B cell (primary cell): ENCODE data around the gene NCK2. TPM values are rescaled to one million over a fixed set of nuclear protein-coding genes. Genes with fewer than 3 reads are reported as not detected.

Experiments used
- ATAC-seq: fragments of 200-7000 bp; cut with Tn5 transposase; one replicate; pipeline ENCODE4 v1.10.0; 2021; ENCODE audit warnings: low read depth, mild to moderate bottlenecking, moderate number of reproducible peaks, moderate library complexity
- CTCF ChIA-PET: fragments of 350-600 bp; sonication (Branson Sonifier 250); formaldehyde crosslinking; loops from one replicate; lab custom pipeline; 2021; ENCODE audit warnings: antibody characterized with exemption, inconsistent platforms; lab: Charles Lee
- POLR2A ChIA-PET: fragments of 350-600 bp; sonication (Branson Sonifier 250); formaldehyde crosslinking; loops from one replicate; lab custom pipeline; 2021; ENCODE audit warnings: antibody characterized with exemption; lab: Charles Lee
- DNase-seq: peaks from one replicate; pipeline ENCODE4 v3.0.0; 2013
- H2AFZ ChIP-seq: 2 replicates; pipeline ENCODE4 v1.6.1; 2012; ENCODE audit warnings: mild to moderate bottlenecking, low read depth, low read length; ENCODE audit not compliant: insufficient read depth, poor library complexity, severe bottlenecking
- H3K27ac ChIP-seq, 2 donors: 1 replicate in 1 of 2; 2 replicates in 1 of 2; pipeline ENCODE4 v1.5.1; 2012 to 2013; ENCODE audit warnings: low read length in 2 of 2, mild to moderate bottlenecking in 2 of 2, moderate library complexity in 1 of 2
- H3K27me3 ChIP-seq, 4 experiments: fragments of 200-600 bp in 1 of 4; sonication (generic) in 1 of 4; replicated peaks in 1 of 4; 1 replicate in 2 of 4; 2 replicates in 2 of 4; pipeline versions ENCODE4 v1.6.1 to v1.7.0; 2013 to 2016; ENCODE audit warnings: low read length in 3 of 4, mild to moderate bottlenecking in 2 of 4, mixed read lengths in 1 of 4, moderate library complexity in 1 of 4; ENCODE audit not compliant: insufficient read depth in 4 of 4, control insufficient read depth in 3 of 4; ENCODE audit errors: control extremely low read depth in 1 of 4
- H3K36me3 ChIP-seq, 2 experiments: replicated peaks in 1 of 2; 1 replicate in 1 of 2; 2 replicates in 1 of 2; pipeline versions ENCODE4 v1.6.1 to v1.7.1; 2013; ENCODE audit warnings: low read length in 1 of 2; ENCODE audit not compliant: insufficient read depth in 2 of 2, control insufficient read depth in 1 of 2; ENCODE audit errors: control extremely low read depth in 1 of 2, extremely low read depth in 1 of 2
- H3K4me1 ChIP-seq, 2 donors: fragments of 200-600 bp in 1 of 2; sonication (generic) in 1 of 2; 1 replicate in 1 of 2; 2 replicates in 1 of 2; pipeline versions ENCODE4 v1.5.1 to v1.6.1; 2013 to 2017; ENCODE audit warnings: low read length in 2 of 2; ENCODE audit not compliant: control insufficient read depth in 2 of 2, insufficient read depth in 2 of 2
- H3K4me2 ChIP-seq: replicated peaks from 2 replicates; pipeline ENCODE3; 2012; ENCODE audit warnings: mild to moderate bottlenecking, low read depth, low read length; ENCODE audit not compliant: poor library complexity, severe bottlenecking
- H3K4me3 ChIP-seq, 5 experiments: fragments of 200-600 bp in 1 of 5; sonication (generic) in 1 of 5; 1 replicate in 3 of 5; 2 replicates in 2 of 5; pipeline versions ENCODE4 v1.5.1 to v1.7.0; 2011 to 2016; ENCODE audit warnings: low read length in 4 of 5, mild to moderate bottlenecking in 4 of 5, low read depth in 2 of 5, control low read depth in 1 of 5, moderate library complexity in 1 of 5; ENCODE audit not compliant: insufficient read depth in 1 of 5; ENCODE audit errors: control extremely low read depth in 1 of 5, extremely low read depth in 1 of 5
- H3K79me2 ChIP-seq: fragments of 200-600 bp; sonication (generic); one replicate; pipeline ENCODE4 v1.6.0; 2016; ENCODE audit warnings: low read length; ENCODE audit not compliant: control insufficient read depth, insufficient read depth
- H3K9ac ChIP-seq: fragments of 200-600 bp; sonication (generic); 2 replicates; pipeline ENCODE4 v1.6.1; 2017; ENCODE audit warnings: mild to moderate bottlenecking, low read length, moderate library complexity
- H3K9me3 ChIP-seq, 3 donors: one replicate each; pipeline versions ENCODE4 v1.6.1 to v1.7.1; 2013; ENCODE audit warnings: low read length in 2 of 3; ENCODE audit not compliant: control insufficient read depth in 2 of 3, insufficient read depth in 1 of 3; ENCODE audit errors: control extremely low read depth in 1 of 3
- H4K20me1 ChIP-seq: 2 replicates; pipeline ENCODE4 v1.6.0; 2012; ENCODE audit warnings: mild to moderate bottlenecking, low read length; ENCODE audit not compliant: insufficient read depth, control insufficient read depth, poor library complexity, severe bottlenecking
- H3K27ac Mint-ChIP-seq: one replicate; pipeline ENCODE4 v1.8.0; 2021; ENCODE audit warnings: mixed read lengths
- H3K27me3 Mint-ChIP-seq: one replicate; pipeline ENCODE4 v1.8.0; 2021; ENCODE audit warnings: mixed read lengths
- H3K4me1 Mint-ChIP-seq: one replicate; pipeline ENCODE4 v1.8.0; 2021; ENCODE audit warnings: mixed read lengths
- H3K4me3 Mint-ChIP-seq: one replicate; pipeline ENCODE4 v1.8.0; 2021; ENCODE audit warnings: mixed read lengths
- H3K9me3 Mint-ChIP-seq: one replicate; pipeline ENCODE4 v1.8.0; 2022; ENCODE audit warnings: mixed read lengths; ENCODE audit not compliant: insufficient read depth
- EZH2 ChIP-seq: IDR thresholded peaks from 2 replicates; pipeline ENCODE4 v1.6.1; 2012; ENCODE audit warnings: borderline replicate concordance, low read depth, mild to moderate bottlenecking, moderate library complexity, low read length; ENCODE audit not compliant: insufficient read depth, poor library complexity, severe bottlenecking
- WGBS: methylation state at CpG from one replicate; pipeline ENCODE4 v1.1.5; 2013; ENCODE audit warnings: missing lambda C conversion rate; ENCODE audit not compliant: insufficient coverage; 5-methylcytosine and 5-hydroxymethylcytosine counted together
- intact Hi-C: fragments of 100-400 bp; cut with micrococcal nuclease; formaldehyde crosslinking; loops from one replicate; pipeline ENCODE4 v1.10.0; 2022
- polyA plus RNA-seq: library from polyadenylated mRNA; depleted of rRNA; stranded (reverse); fragments of >200 nt; gene quantifications from 2 replicates; pipeline ENCODE4 v1.2.3, GENCODE V29; 2012
- total RNA-seq, 2 donors: library from RNA; stranded (reverse); fragments of 120-200 nt in 1 of 2; gene quantifications; 1 replicate in 1 of 2; 2 replicates in 1 of 2; pipeline versions ENCODE4 v1.2.3 to v1.2.4, GENCODE V29; 2013 to 2022
- TF ChIP-seq, protein P1 (sequence below): fragments of 200-600 bp; IDR thresholded peaks from one replicate; pipeline ENCODE4 v1.8.0; 2022; ENCODE audit warnings: antibody characterized with exemption, mild to moderate bottlenecking

Gene NCK2
- total and polyA plus RNA-seq, 2 donors (not counting 1 experiment from before 2014, with no cell fraction given): 64.2 to 72.3 TPM

DNA sequence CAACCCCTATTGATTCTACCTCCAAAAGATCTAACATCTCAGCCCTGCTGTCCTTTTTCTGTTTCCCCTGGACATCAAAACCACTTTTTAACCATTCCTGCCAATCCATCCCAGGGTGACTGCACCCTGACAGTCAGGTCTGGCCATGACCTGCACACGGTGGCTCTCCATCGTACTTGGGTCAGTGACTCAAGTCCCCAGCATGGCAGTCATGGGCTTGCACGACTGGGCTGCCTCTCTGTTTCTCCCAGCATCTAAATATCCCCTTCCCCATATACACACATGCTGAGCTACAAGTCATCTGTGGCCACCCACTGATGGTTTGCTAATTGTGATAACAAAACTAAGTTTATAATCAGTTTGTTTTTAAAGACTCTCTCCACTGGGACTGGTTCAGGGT is 6.6 kb downstream of the NCK2 start:
- Histone ChIP-seq H3K27ac (peak overlapping the region in 1 of 2 donors; percentile 82), H3K4me1 (peaks cover 92 to 95% of the 10 kb centered on the region in 2 donors), H2AFZ (no peak overlapping the region), H3K27me3 (no peaks in the 10 kb centered on the region), H3K9me3 (peaks cover 0 to 6% (median 0%) of the 10 kb centered on the region in 3 donors), H3K9ac (no peak overlapping the region), H3K4me3 (no peak overlapping the region), H3K36me3 (peaks cover 0 to 23% of the 10 kb centered on the region in 2 experiments), H3K79me2 (peaks cover 100% of the 10 kb centered on the region), H3K4me2 (peak overlapping the region; percentile 88), H4K20me1 (peaks cover 73% of the 10 kb centered on the region)
- WGBS: 100% methylated on average over 2 of the region's 3 CpGs
- no peak for TF ChIP-seq EZH2
- TF ChIP-seq, protein P1, sequence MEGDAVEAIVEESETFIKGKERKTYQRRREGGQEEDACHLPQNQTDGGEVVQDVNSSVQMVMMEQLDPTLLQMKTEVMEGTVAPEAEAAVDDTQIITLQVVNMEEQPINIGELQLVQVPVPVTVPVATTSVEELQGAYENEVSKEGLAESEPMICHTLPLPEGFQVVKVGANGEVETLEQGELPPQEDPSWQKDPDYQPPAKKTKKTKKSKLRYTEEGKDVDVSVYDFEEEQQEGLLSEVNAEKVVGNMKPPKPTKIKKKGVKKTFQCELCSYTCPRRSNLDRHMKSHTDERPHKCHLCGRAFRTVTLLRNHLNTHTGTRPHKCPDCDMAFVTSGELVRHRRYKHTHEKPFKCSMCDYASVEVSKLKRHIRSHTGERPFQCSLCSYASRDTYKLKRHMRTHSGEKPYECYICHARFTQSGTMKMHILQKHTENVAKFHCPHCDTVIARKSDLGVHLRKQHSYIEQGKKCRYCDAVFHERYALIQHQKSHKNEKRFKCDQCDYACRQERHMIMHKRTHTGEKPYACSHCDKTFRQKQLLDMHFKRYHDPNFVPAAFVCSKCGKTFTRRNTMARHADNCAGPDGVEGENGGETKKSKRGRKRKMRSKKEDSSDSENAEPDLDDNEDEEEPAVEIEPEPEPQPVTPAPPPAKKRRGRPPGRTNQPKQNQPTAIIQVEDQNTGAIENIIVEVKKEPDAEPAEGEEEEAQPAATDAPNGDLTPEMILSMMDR: no peak
- intact Hi-C loops: no loop called here
- ChIA-PET POLR2A (no interaction called here), CTCF (no interaction called here)
- Mint-ChIP-seq H3K27me3 (no peaks in the 10 kb centered on the region), H3K4me1 (peaks cover 92% of the 10 kb centered on the region), H3K4me3 (peak overlapping the region; percentile 57), H3K27ac (peak overlapping the region; percentile 90), H3K9me3 (no peaks in the 10 kb centered on the region)
- ATAC-seq (no peak), DNase-seq (no peak)

DNA sequence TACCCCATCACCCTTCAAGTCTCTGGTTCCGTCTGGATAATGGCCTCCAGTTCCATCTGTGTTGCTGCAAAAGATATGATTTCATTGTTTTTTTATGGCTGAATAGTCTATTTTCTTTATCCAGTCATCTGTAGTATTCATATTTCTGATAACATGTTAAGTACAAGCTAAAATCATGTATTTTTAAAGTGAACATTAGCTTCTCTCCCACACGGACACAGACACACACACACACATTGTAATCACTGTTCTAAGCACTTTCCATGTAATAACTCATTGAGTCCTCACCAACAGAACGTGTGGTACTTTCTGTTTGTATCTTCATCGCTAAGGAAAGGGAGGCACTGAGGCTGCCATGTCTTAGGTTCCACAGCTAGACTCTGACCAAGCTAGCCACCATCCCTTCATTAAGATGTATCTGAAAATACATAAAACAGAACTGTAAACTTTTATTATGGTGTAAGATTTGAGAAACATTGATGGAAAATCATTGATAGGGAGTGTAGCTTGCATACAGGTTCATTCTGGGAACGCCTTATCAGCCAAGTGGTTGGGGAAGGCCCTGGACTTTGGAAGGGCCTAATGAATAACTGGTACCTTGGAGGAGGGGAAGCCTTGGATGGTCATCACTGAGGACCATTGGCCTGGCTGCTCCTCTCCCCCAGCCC is 8.1 kb downstream of the NCK2 start:
- Histone ChIP-seq H3K9me3 (peaks cover 0 to 6% (median 0%) of the 10 kb centered on the region in 3 donors), H3K4me1 (peaks cover 92 to 95% of the 10 kb centered on the region in 2 donors), H3K4me3 (no peak overlapping the region), H3K4me2 (peak overlapping the region; percentile 63), H3K79me2 (peaks cover 100% of the 10 kb centered on the region), H2AFZ (no peak overlapping the region), H3K36me3 (peaks cover 0 to 17% of the 10 kb centered on the region in 2 experiments), H3K27ac (peak overlapping the region in 1 of 2 donors; percentile 54), H3K27me3 (no peaks in the 10 kb centered on the region), H3K9ac (no peak overlapping the region), H4K20me1 (peaks cover 79% of the 10 kb centered on the region)
- Mint-ChIP-seq H3K27ac (peak overlapping the region; percentile 38), H3K9me3 (no peaks in the 10 kb centered on the region), H3K4me3 (no peak overlapping the region), H3K4me1 (peaks cover 92% of the 10 kb centered on the region), H3K27me3 (no peaks in the 10 kb centered on the region)
- ATAC-seq: no peak
- DNase-seq: no peak
- ChIA-PET CTCF (no interaction called here), POLR2A (no interaction called here)
- TF ChIP-seq, protein P1: no peak
- TF ChIP-seq EZH2: no peak
- 94% methylated on average over 3 of the region's 5 CpGs for WGBS
- intact Hi-C loops: no loop called here
